ENCODE data around the gene GP2.

The GP2 gene

DNA sequence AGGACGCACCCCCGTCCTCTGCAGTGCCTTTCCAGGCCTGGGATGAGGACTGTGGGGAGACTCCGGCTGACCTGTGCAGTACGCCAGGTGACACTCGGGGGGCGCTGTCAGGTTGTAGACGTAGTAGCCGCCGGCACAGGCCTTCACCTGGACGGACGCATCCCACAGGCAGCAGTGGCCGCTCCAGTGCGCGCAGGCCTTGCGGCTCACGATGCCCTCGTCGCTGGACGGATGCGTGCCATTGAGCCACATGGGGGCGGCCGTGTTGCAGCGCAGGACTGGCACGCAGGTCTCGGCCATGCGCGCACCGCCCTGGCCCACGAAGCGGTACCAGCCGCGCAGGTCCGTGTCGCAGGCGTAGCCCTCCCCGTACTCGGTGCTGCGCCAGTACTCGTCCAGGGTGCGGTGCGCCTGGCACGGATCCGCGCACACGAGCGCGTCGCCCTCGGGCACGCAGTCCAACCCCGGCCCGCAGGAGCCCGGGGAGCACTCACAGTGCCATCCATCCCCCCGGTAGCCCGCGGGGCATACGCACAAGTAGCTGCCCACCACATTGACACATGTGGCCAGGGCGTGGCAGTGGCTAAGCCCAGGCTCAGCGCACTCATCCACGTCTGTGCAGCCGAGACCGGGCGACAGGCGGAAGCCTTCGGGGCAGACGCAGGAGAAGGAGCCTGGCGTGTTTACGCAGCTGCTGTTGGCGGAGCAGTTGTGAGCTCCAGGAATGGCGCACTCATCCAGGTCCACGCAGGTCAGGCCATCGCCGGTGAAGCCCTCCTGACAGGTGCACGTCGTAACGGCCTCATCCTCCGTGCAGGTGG is 21.3 kb upstream of the GP2 start:
- H3K27me3 ChIP-seq (ENCODE audit: insufficient read depth, low read length, poor library complexity, severe bottlenecking) = no peaks in the 10 kb centered on the region

DNA sequence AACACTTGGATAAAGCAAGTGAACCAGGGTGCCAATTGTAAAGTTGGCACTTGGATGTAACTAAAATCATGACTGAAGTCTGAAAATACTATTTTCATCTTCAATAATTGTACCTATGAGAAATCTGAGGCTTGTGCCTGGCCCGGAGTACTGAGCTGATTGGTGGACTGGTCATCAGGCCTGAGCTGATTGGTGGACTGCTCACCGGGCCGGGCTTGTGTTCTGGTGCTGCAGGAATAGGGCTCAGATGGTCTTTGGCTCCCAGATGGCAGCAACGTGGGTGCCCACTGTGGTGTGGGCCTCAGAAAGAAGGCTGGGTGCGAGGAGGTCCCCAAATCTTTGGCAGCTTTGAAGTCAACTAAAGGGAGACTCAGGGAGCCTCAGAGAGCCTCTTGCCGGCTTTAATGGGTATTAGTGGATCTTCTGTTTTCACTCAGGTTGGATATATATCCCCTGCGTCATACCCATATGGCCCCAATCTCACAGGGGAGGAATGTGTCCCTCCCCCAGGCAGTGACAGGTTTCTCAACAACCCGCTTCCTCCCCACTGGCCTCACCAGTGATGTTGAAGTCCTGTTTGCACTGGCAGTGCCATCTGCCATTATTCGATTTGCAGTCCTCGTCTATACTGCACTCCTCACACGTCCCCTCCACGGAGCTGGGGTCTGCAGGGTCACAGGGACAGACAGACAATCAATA is 20.5 kb upstream of the GP2 start:
- Histone ChIP-seq H3K9ac (ENCODE audit: low read depth, low read length, poor library complexity, severe bottlenecking) (no peak overlapping the region), H3F3A (ENCODE audit: low read depth) (no peaks in the 10 kb centered on the region), H4K20me1 (ENCODE audit: insufficient read depth, low read length, poor library complexity, severe bottlenecking) (no peaks in the 10 kb centered on the region), H3K4me1 (ENCODE audit: insufficient read depth, low read length, poor library complexity, severe bottlenecking) (no peaks in the 10 kb centered on the region), H3K27me3 (ENCODE audit: insufficient read depth, low read length, poor library complexity, severe bottlenecking) (no peaks in the 10 kb centered on the region), H3K36me3 (ENCODE audit: insufficient read depth, low read length) (no peaks in the 10 kb centered on the region), H3K9me2 (replicated peaks; ENCODE audit: low read depth, low read length) (no peaks in the 10 kb centered on the region), H3K79me2 (ENCODE audit: insufficient read depth, low read length) (no peaks in the 10 kb centered on the region), H3K4me3 (ENCODE audit: low read length, poor library complexity, severe bottlenecking) (no peak overlapping the region), H3K9me3 (ENCODE audit: insufficient read depth, low read depth, low read length) (no peaks in the 10 kb centered on the region; the same call in 1 of the 2 replicates), H3K4me2 (ENCODE audit: low read depth, low read length, poor library complexity, severe bottlenecking) (no peak overlapping the region), H2AFZ (ENCODE audit: low read length) (no peak overlapping the region)
- TF ChIP-seq, protein P1, sequence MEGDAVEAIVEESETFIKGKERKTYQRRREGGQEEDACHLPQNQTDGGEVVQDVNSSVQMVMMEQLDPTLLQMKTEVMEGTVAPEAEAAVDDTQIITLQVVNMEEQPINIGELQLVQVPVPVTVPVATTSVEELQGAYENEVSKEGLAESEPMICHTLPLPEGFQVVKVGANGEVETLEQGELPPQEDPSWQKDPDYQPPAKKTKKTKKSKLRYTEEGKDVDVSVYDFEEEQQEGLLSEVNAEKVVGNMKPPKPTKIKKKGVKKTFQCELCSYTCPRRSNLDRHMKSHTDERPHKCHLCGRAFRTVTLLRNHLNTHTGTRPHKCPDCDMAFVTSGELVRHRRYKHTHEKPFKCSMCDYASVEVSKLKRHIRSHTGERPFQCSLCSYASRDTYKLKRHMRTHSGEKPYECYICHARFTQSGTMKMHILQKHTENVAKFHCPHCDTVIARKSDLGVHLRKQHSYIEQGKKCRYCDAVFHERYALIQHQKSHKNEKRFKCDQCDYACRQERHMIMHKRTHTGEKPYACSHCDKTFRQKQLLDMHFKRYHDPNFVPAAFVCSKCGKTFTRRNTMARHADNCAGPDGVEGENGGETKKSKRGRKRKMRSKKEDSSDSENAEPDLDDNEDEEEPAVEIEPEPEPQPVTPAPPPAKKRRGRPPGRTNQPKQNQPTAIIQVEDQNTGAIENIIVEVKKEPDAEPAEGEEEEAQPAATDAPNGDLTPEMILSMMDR (conservative IDR thresholded peaks at IDR 0.05; ENCODE audit: low read length) = no peak
- TF ChIP-seq EZH2phosphoT487 (IDR thresholded peaks at IDR 0.05; ENCODE audit: borderline replicate concordance) = no peak

More for the DNA sequence above, 21.3 kb upstream of the GP2 start:
- Histone ChIP-seq H3K4me3 (ENCODE audit: low read length, poor library complexity, severe bottlenecking) (no peak overlapping the region), H3K4me2 (ENCODE audit: low read depth, low read length, poor library complexity, severe bottlenecking) (no peak overlapping the region), H2AFZ (ENCODE audit: low read length) (no peak overlapping the region), H3K79me2 (ENCODE audit: insufficient read depth, low read length) (no peaks in the 10 kb centered on the region), H3K4me1 (ENCODE audit: insufficient read depth, low read length, poor library complexity, severe bottlenecking) (no peaks in the 10 kb centered on the region), H3F3A (ENCODE audit: low read depth) (no peaks in the 10 kb centered on the region), H3K9me3 (ENCODE audit: insufficient read depth, low read depth, low read length) (no peaks in the 10 kb centered on the region; the same call in 1 of the 2 replicates), H3K36me3 (ENCODE audit: insufficient read depth, low read length) (no peaks in the 10 kb centered on the region), H3K9ac (ENCODE audit: low read depth, low read length, poor library complexity, severe bottlenecking) (no peak overlapping the region), H3K9me2 (replicated peaks; ENCODE audit: low read depth, low read length) (no peaks in the 10 kb centered on the region), H4K20me1 (ENCODE audit: insufficient read depth, low read length, poor library complexity, severe bottlenecking) (no peaks in the 10 kb centered on the region)
- TF ChIP-seq EZH2phosphoT487 (IDR thresholded peaks at IDR 0.05; ENCODE audit: borderline replicate concordance) = no peak
- TF ChIP-seq, protein P1 (conservative IDR thresholded peaks at IDR 0.05; ENCODE audit: low read length) = no peak

DNA sequence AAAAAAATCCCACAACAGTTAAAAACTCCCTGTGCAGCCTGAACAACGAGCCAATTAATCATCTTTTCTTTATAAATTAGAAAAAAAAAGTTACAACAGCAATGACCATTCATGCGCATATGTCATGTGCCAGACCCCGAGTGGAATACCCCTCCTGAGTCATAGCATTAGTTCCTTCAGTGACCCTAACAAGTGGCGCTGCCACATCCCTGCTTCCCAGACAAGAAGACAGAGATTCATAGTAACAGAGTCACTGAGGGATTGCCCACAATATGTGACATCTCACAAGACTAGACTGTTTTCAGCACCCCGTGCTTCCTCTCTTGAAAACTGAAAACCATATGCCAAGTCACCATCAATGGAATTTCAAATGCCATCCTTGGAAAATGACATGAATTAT is 17.3 kb upstream of the GP2 start:
- H3F3A ChIP-seq (ENCODE audit: low read depth) = no peaks in the 10 kb centered on the region
- no peaks in the 10 kb centered on the region for H3K4me1 ChIP-seq (ENCODE audit: insufficient read depth, low read length, poor library complexity, severe bottlenecking)
- TF ChIP-seq, protein P1 (conservative IDR thresholded peaks at IDR 0.05; ENCODE audit: low read length) = no peak
- TF ChIP-seq EZH2phosphoT487 (IDR thresholded peaks at IDR 0.05; ENCODE audit: borderline replicate concordance) = no peak
- no peak overlapping the region for H3K4me2 ChIP-seq (ENCODE audit: low read depth, low read length, poor library complexity, severe bottlenecking)
- H3K4me3 ChIP-seq (ENCODE audit: low read length, poor library complexity, severe bottlenecking) = no peak overlapping the region
- H3K36me3 ChIP-seq (ENCODE audit: insufficient read depth, low read length) = no peaks in the 10 kb centered on the region
- no peaks in the 10 kb centered on the region for H3K9me2 ChIP-seq (replicated peaks; ENCODE audit: low read depth, low read length)
- H4K20me1 ChIP-seq (ENCODE audit: insufficient read depth, low read length, poor library complexity, severe bottlenecking) = no peaks in the 10 kb centered on the region
- H3K79me2 ChIP-seq (ENCODE audit: insufficient read depth, low read length) = no peaks in the 10 kb centered on the region
- H2AFZ ChIP-seq (ENCODE audit: low read length) = no peak overlapping the region
- H3K9me3 ChIP-seq (ENCODE audit: insufficient read depth, low read depth, low read length) = no peaks in the 10 kb centered on the region; the same call in 1 of the 2 replicates
- no peaks in the 10 kb centered on the region for H3K27me3 ChIP-seq (ENCODE audit: insufficient read depth, low read length, poor library complexity, severe bottlenecking)
- no peak overlapping the region for H3K9ac ChIP-seq (ENCODE audit: low read depth, low read length, poor library complexity, severe bottlenecking)
